Measurements from ENCODE around the gene ANKRD66.
A peak's percentile ranks its signal among the peaks of the same experiment; 100 is the strongest.
"Not testable (repeated sequence)": the region's sequence is repeated elsewhere in the genome, so short reads cannot be mapped to it uniquely, and the experiment has no call there.

ANKRD66 gene

DNA sequence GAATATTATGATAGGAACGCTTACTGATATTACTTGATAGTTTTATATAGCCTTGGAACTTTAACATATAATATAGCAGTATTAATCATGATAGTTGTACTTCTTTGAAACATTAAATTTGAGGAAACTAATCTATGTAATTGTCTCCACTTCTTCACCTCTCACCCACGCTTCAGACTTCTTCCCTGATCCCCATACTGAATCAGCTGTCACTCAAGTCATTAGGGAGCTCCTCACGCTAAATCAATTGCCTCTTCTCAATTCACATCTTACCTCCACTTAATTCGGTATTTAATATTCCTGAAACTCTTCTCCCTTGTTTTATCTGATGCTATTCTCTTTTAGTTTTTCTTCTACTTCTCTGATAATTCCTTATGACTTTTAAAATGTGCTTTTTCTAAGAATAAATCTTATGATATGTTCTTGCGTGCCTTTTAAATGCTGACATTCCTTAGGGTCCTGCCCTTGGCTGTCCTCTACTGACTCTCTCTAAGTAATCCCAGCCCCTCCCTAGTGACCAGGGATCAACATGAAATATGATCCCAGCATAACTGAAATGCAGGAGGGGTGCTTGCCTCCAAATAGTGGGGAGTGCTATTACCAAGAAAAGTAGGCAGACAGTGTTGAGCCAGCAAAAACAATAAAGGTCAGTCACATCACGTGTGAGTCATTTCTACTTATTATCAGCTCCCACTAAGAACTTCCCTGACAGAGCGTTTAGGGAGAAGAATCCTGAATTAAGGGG is 9.9 kb downstream of the ANKRD66 start:
- no peak for DNase-seq

DNA sequence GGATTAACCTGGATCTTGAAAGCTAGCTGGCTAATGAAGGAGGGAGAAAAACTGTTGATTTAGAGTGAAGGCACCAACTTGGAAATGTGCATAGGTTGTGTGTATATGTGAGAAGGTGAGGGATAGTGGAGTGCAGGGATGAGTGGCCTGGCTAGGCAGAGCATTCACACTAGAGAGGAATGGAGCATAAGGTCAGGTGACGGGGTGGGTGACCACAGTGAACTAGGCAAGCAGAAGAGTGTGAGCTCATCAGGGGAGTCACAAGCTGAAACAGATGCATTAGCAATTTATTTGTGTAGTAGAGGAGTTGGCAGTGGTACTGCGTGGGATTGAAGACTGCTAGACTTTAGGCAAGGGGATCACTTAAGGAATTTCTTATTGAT is 10.5 kb downstream of the ANKRD66 start:
- DNase-seq, result no peak

DNA sequence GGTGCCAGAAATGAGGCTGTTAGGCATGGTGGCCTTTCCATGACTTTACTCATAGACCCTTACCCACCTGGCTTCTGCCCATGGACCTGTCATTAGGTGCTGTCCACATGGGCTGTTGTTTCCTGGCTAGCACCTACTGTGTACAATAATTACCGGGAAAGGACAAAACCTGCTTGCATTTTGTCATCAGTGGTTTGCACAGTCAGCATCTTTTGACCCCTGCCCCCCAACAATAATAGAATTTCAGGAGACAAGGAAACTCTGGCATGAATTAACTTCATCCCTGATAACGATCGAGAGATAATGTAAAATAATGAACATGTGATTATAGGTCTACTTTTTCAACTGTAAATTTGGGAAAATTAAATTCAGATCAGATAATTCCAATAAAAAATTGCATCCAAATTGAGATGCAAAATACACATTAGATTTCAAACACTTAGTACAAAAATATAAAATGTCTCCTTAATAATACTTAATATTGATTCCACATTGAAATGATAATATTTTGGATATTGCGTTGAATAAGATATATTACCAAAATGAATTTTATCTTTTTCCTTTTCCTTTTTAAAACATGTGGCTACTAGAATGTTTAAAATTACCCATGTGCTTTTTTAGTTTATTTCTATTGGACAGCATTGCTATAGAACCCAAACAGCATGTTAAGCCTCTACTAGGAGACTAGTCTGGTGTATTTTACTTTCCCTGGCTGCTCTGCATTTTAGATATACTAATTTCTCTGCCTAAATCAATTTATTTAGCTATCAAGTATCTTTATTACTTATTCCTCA is 12.4 kb downstream of the ANKRD66 start:
- DNase-seq, result no peak

DNA sequence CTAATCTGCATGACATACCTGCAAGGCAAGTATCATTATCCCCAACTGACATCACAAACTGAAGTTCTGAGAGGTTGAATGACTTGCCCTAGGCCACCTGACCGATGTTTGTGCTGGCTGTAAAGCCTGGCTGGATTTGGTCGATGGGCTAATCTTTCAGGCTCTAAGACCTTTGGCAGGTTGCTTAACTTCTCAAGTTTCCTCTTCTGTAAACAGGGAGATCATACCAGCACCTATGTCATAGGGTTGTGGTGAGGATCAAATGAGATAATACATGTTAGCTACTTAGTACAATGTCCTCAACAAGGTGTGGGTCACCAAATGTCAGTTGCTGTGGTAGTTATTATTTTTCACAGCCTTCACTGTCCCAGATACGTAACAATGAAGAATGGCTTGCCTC is 14.2 kb downstream of the ANKRD66 start:
- no peak for DNase-seq

DNA sequence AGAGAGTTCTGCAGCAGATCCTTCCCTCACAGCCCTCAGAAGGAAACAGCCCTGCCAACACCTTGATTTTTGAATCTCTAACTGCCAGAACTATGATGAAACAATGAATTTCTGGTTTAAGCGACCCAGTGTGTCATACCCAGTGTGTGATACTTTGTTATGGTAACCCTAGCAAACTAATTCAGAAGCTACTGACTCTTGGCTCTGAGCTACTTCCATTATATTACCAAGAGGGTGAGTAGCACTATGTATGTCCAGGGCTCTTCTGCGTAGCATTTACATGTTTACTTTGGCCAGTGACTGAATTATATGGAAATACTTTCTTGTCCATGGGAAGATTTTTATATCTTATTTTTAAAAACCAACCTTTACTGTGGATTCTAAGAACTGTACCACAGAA is 16.7 kb downstream of the ANKRD66 start:
- DNase-seq, result no peak

DNA sequence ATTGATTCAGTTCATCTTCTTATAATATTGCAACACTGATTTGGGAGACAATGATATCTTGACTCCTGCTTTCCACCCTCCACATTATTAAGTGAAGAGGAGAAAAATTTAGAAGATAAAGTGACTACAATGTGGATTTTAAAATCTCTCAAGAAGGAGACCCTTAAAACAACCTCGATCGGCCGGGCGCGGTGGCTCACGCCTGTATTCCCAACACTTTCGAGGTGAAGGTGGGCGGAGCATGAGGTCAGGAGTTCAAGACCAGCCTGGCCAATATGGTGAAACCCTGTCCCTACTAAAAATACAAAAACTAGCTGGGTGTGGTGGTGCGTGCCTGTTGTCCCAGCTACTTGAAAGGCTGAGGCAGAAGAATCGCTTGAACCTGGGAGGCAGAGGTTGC is 17.5 kb downstream of the ANKRD66 start:
- not testable (repeated sequence) for DNase-seq

DNA sequence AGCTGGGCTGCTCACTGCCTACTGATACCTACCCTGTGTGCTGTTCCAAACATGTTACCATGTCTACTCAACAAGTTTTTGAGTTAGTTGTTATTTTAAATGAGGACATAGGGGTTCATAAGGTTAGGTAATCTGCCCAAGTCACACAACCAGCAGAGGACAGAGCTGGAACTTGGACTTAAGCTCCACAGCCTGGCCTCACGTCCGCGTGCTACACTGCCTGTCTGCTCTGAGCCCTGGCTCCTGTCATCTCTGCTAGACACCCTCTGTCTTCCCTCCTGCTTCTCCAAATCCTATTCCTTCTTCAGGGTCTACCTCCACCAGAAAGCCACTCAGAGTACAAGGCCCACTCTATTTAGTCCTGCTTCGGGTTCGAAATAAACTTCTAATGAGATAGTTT is 18.2 kb downstream of the ANKRD66 start:
- DNase-seq, result no peak

DNA sequence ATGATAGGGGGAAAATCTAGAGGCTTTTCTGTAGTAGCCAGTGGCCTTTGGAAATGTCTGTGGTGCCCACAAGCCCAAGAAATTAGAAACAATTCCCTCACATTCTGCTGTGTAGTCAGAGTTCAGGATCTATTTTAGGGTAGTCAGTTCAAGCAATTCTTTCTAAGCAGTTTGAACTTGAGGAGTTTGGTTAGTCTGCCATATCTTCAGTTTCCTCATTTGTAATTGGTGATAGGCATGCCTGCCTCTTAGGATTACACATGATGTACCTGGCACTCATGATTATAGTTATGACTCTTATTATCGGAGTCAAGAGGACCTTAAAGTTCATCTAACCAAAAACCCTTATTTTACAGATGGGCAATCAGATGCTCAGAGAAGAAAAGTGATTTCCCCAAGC is 25.3 kb downstream of the ANKRD66 start:
- no peak for DNase-seq

DNA sequence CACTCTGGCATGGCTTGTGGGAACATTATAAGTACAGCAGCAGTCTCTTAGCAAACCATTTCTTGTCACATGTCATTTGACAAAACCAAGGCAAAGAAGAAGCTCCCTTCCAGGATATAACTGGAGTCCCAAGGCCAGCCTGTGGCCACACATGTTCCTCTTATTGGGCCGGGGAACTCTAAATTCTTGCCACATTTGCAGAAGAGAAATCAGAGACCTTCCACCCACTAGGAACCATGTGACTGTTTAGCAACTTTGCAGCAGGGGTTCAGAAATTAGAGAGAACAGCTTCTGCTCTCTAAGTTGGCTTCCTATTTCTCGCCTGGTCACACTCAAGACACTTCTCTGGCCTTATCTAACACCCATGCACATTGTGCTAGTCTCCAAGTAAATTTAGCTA is 26.0 kb downstream of the ANKRD66 start:
- DNase-seq, result no peak

DNA sequence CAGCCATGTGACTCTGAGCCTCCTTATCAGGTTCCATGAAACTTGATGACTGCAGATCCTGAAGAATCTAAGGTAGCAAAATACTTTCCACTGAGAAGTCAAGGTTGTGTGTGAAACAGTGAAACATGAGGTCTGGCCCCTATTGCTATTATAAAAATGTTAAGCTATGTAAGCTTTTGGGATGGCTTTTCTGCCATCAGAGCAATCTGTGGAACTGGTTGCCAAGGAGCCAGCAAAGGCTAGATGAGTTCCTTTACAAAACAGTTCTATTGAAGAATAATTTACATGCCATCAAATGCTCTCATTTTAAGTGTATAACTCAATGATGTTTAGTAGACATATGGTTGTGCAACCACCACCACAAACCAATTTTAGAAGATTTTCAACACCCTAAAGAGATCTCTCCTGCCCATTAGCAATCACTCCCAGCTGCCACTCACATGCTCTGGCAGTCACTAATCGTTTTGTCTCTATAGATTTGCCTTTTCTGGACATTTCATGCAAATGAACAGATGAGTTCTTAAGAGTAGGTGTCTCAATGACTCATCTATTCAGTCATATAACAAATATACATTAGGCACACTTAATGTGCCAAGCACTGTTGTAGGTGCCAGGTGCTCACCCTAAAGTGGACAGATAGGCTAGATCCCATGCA is 26.6 kb downstream of the ANKRD66 start:
- no peak for DNase-seq

DNA sequence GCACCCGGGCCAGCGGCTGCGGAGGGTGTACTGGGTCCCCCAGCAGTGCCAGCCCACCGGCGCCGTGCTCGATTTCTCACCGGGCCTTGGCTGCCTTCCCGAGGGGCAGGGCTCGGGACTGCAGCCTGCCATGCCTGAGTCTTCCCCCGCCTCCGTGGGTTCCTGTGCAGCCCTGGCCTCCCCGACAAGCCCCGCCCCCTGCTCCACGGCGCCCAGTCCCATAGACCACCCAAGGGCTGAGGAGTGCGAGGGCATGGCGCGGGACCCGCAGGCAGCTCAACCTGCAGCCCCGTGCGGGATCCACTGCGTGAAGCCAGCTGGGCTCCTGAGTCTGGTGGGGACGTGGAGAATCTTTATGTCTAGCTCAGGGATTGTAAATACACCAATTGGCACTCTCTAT is 28.0 kb downstream of the ANKRD66 start:
- DNase-seq, result not testable (repeated sequence)

DNA sequence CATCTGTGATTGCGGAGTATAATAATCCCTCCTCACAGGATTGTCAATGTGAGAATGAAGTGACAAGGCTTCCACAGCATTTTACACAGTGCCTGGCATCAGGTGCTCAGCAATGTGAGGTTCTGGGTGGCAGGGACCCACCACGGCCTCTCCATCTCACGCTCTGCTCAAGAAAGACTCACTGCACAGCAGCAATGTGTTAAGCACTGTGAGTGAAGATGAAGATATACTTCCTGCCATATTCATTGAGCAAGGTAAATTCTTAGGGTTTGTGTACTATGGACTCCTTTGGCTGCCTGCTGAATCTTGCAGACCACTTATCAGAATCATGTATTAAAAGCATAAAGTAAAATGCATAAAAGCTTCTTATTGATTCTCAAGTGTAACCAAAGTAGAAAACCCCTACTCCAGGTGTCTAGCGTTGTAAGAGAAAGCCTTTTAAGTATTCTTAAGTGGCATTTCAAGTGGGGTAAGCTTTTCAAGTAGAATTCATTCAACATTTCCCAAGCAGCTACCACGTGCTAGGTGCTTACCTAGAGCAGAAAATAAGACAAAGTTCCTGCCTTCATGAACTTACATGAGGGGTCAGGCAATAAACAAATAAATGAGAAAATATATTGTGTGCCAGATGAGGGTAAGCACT is 29.5 kb downstream of the ANKRD66 start:
- no peak for DNase-seq

DNA sequence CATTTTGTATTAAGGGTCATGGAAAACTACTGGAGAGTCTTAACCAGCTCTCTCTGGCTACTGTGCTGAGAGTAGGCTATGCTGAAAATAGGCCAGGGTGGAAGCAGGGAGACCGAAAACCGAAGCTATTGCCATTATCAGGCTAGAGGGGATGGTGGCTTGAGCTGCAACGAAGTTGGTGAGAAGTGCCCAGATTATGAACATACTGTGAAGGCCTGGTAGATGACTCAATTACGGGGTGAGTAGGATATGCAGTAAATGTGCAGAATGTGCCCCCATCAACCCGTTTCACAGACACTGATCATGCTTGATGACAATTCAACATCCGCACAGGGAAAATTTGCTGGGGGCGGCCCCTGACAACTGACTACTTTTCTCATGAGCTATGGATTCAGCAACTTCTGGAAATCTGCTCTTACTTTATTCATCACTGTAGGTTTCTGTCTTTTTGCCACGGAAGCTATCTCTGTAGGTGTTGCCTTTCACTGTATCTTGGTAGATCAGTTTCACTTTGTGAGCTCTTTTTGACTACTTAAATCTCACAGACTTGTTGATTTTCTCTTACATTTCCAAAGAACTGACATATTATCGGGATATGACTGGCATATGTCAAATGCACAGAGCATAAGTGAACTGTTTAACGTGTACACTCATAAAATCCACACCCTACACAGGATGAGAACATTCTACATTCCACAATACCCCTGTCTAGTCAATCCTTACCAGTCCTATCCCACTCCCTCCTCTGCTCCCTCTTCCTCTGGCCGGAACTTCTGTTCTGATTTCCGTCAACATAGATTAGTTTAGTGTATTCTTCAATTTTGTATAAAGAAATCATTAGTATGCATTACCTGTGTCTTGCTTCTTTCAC is 31.0 kb downstream of the ANKRD66 start:
- DNase-seq, result no peak

DNA sequence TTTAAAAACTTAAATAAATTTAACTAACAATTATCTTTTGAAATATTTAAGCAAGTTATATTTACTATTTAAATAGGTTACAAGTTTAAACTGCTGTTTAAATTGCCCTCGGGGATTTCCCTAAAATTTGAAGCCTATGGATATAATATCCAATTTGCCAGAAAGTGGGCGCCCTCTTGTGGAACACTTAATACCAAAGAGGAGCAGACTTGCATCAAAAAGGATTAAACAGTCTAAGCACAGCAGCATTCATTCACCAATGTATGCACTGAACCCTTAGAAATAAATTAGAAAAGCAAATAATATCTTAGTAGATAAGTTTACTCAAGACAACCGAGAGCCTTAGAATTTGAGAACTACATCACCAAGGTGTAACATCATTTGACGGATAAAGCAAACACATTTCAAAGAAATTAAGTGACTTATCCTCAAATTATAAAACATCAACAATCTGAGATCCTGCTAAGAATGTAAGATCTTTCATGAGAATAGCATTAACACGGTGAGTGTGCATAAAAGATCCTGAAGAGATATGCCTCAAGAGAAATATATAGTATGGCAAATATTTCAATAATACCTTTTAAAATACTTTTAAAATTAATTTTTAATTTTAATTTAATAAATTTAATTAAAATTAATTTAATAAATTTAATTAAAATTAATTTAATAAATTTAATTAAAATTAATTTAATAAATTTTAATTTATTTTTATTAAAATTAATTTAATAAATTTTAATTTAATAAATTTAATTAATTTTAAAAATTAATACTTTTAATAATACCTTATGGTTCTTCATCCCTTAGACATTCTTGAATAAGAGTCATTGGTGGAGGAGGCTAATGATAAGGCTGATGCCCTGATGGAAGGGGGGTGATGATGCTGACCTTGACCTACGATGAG is 35.0 kb downstream of the ANKRD66 start:
- DNase-seq, result peak; percentile 51

DNA sequence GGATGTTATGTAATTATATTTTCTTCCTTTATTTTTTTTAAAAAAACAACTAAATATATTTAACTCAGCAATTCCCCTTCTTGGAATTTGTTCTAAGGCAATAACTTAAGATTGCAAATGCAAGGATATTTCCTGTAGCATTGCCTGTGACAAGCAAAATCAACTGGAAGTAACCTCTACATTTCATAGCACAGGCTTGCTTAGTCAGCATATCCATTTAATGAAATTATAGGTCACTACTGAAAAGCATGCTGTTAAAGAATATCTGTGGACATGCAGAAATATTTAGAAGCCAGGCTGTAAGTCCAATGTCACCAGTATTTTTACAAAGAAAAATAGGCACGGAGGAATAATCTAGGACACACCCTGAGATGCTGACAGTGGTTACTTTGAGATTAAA is 37.8 kb downstream of the ANKRD66 start:
- no peak for DNase-seq

DNA sequence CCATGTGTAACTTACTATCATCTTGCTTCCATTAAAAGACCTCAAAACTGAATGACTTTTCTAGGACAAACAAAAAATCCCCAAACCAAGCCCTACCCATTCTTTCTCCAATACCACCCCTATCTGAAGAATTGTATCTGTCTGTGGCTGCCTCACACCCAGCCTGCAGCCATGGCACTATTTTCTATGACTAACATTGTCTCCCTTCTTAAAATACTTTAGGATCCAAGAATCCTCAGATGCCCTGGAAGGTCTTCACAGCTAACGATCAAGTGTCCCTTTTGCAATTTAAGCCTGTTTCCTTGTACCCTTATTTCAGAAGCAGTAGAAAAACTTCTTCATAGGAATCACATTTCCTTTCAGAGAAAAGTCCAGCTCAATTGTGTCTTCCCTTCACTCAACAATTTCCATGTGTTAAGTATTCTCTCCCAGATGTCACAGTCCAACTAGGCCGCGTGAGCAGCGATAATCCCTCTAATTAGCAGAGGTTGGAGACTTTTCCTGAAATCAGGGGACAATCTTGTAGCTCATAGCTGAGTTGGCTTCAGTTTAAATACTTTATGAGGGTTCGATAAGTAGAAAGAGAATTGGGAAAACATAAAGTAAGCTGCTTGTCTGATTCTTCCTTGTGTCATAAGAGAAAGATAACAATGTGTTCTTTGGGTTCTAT is 41.3 kb downstream of the ANKRD66 start:
- no peak for DNase-seq

DNA sequence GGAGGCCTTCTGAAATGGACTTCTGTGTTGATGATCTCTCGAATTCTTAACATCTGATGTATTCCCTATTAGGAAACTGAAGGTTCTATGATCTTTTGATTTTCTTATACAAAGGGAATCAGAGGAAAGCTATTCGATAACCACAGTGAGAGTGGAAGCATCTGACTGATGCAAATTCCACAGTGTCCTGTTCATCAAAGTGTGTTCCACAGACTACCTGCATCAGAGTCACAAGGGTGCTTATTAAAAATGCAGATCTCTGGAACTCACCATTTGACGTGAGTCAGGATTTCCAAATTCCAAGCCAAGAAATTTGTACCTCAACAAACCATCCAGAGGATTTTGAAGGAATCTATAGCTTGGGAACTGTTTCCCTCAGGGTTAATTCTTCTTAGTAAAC is 42.1 kb downstream of the ANKRD66 start:
- no peak for DNase-seq

DNA sequence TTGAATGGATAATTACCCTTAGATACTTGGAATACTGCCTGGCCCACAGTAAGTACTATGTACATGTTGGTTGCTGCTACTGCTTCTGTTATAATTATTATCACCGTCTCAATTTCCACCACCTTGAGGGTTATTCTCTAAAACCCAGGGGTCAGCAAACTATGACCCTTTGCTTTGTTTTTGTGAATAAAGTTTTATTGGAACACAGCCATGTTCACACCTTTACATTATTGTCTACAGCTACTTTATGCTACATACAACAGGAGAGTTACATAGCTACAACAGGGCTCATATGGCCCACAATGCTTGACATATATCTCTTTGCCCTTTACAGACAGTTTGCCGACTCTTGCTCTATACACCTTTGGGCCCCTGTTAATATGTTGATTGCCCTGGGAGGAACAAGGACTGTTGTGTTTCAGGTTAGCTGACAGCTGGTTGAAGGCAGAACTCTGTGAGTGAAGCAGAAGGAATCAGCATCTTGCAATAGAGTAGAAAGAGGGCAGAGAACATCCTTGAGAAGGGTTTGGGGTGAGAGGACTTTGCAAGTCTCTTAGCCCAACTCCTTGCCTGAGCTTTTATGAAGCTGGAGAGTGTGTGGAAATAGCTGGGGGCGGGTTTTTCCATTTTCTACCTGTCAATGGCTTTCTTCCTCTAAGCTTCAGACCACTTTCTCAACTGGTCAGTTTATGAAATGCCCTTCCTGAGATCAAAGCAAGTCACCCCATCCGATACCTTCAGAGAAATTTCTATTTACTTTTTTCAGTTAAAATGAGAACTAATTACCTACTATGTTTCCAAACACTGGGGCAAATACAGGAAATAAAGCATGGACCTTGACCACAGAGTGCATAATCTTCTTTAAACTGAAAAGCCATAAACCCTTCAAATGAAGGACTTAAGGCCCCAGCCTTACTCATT is 43.0 kb downstream of the ANKRD66 start:
- DNase-seq, result no peak

DNA sequence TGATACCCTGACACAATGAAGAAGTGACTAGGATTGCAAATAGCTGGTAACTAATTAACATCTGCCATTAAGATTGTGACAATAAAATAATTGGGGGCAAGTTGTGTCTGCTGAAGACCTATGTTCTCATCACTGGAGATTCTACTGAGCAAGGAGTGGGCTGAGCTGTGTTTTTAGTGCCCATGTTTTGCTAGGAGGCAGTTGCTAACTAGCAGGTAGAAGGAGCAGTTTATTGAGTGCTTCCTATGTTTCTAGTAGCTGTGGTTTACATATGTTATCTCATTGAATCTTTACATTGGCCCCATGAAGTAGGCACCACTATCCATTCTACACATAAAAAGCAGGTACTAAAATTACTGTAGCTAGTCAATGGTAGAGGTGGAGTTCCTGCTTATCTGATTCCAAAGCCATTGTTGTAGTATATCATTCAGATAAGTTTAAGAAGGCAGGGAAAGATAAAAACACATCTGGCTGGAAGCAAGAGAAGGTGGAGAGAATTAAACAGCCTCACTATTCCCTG is 43.7 kb downstream of the ANKRD66 start:
- no peak for DNase-seq

All from RPMI8226 (cell line).